HG03521 (cell line): ENCODE data around the gene BOLA2.
"Not testable (repeated sequence)": the region's sequence is repeated elsewhere in the genome, so short reads cannot be mapped to it uniquely, and the experiment has no call there.

Source experiments
- ATAC-seq: cut with Tn5 transposase; IDR thresholded peaks from one replicate; pipeline ENCODE4 v1.9.1; 2021; ENCODE audit warnings: mild to moderate bottlenecking, moderate library complexity; ENCODE audit not compliant: unreplicated experiment

The BOLA2 gene

DNA sequence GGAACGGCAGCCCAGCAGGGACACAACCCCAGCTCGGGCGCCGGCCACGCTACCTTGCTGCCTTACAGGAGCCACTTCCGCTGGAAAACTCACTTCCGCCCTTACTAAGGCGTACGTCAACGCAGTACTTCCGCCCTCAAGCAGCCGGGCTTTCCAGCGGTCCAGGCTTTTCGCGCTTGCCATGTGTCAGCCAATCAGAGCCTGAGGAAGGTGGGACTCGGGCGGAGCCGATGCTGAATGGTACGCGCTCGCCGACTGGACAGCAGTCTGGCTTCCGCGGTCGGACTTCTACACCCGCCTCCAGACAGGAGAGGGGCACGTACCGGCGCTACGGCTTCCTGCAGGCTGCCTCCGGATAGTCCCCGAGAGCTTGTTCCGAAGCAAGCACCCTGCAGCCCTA, at the start of gene BOLA2, which contains the start of gene SLX1B:
TSS of gene BOLA2 (minus strand) at position 83 of the 400 bp plus-strand sequence. CDS start 98 bp downstream, outside the sequence.
TSS of gene SLX1B (plus strand) at position 265 of the 400 bp plus-strand sequence.
- ATAC-seq: peak; percentile 83

DNA sequence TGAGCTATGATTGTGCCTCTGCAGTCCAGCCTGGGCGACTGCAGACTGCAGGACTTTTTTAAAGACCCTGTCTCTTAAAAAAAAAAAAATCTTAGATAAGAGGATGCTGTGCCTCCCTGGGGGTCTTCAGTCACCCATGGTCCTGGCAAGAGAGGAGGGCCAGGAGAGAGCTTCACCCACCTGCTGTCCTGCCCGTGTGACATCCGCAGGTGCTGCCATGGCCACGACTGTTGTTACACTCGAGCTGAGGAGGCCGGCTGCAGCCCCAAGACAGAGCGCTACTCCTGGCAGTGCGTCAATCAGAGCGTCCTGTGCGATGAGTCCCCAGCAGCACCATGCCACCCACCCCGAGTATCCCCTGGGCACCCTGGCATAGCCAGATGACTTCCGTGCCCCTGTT, 28.1 kb upstream of the BOLA2 start:
- ATAC-seq: not testable (repeated sequence)

DNA sequence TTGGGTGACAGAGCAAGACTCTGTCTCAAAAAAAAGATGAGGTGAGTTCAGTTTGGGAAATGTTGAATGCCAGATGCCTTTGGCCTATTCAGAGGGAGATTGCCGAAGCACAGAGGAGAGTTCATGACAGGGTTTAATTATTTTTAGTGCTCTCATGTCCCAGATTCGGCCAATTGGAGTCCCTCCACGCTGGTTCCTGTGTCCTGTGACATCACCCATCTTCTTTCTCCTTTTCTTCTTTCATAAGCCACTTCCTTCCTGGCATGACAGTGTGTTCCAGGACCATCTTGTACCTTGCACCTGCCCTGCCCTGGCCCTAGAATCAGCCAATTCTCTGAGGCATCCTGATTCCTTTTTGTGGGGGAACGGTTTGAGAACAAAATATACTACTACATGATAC, 17.9 kb upstream of the BOLA2 start:
- ATAC-seq: not testable (repeated sequence)

DNA sequence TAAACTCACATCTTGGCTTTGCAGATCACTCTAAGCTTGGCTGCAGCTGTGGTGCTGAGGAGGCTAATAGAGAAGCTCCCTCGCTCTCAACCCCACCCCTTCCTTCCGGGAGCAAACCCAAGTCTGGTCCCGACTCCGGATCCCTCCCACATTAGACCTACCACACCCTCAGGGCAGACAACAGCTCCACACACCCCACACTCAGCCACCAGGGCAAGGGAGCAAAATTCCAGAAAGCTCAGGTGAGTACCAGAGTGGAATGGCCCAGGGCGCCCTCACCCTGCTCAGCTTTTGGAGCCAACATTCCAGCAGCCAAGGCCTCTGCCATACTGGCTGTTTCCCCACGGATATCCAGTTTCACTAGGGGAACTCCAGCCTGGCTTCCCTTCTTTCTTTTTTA, 15.5 kb upstream of the BOLA2 start:
- ATAC-seq: not testable (repeated sequence)

DNA sequence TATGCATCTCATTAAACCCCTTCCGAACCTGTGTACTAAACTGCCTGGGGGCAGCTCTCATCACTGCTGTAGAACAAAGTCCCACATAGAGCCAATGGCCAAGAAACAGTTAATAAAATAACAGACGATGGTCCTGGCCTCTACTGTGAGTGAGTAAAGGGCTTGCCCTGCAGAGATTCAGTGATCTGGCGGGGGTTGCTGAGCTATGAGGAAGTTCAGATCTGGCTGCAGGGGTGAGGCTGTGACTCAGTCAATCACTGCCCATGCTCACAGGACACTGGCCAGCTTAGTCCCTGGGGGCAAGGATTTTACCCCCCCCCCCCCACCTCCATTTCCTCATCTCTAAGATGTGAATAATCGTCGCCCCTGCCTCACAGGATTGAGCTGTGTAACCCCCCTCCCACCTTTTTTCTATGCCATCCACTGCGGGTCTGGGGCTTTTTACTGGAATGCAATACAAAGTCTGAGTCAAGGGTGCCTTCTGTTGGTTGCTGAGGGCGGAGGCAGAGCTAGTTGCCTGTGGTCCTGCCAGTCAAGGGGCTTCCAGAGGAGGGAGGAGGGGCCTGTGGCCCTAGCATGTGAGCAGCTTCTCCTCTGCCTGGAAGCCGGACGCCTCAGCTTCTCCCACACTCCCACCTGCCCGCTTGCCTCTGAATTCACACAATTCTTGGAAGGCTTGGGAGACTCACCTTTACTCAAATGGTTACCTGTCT, 13.7 kb upstream of the BOLA2 start:
- ATAC-seq: not testable (repeated sequence)

DNA sequence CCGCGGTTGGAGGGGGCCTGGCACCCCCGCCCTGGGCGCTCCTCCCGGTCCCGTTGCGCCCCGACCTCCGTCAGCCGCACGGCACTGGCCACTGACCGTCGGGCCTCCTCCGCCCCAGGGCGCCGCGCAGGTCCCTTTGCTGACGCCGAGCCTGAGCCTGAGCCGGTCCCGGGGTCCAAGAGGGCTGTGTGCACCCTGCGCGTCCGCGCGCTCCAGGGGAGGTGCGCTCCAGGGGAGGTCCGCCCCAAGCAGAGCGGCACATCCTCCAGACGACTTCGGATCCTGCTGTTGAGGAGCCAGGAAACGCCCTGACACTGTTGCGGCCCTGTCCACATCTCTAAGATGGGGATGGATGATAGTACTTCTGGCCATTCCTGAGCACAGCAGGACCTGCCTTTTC, 12.8 kb upstream of the BOLA2 start:
- ATAC-seq: not testable (repeated sequence)

DNA sequence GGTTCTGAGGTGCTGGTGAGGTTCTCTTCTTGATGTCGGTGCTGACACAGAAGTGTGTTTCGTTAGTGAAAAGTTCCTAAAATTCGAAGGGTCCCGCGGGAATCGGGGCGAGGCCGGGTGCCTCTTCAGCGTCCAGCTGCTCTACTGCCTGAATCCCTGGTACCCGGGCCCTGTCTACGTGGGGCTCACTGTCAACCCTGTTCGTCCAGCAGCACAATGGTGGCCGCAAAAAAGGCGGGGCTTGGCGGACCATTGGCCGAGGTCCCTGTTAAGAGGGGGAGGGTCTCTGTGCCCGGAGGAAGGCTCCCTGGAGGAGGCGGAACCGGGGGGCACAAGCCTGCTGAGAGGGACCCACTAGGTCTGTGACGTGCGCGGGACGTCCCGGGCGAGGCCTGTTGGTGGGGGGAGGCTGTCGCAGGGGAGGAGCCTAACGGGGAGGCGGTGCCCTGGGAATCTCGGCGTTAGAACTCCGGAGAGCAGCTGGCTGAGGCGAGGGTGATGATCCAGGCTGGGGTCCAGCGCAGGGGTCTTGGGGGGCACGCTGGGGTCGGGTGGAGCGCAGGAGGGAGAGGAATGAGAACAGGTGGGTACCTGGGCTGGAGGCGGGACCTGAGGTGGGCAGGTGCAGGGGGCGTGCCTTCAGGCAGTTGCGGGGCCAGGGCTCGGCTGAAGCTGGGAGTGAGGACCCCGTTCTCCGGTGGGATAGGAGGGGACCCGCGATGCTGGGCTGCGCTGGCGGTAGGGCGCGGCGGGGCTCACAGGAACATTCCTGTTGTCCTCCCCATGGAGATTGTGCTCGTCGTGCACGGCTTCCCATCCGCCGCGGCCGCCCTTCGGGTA, 12.1 kb upstream of the BOLA2 start:
- not testable (repeated sequence) for ATAC-seq

DNA sequence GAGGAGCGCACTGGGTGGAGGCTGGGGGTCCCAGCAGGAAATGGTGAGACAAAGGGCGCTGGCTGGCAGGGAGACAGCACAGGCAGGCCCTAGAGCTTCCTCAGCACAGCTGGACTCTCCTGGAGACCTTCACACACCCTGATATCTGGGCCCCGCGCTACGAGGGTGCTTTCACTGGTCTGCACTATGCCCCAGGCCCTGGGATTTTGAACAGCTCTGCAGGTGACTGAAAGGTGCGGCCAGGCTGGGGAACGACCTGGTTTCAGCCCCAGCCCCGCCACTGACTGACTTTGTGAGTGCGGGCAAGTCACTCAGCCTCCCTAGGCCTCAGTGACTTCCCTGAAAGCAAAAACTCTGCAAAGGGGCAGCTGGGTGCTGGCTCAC, 6.5 kb upstream of the BOLA2 start:
- ATAC-seq: not testable (repeated sequence)

DNA sequence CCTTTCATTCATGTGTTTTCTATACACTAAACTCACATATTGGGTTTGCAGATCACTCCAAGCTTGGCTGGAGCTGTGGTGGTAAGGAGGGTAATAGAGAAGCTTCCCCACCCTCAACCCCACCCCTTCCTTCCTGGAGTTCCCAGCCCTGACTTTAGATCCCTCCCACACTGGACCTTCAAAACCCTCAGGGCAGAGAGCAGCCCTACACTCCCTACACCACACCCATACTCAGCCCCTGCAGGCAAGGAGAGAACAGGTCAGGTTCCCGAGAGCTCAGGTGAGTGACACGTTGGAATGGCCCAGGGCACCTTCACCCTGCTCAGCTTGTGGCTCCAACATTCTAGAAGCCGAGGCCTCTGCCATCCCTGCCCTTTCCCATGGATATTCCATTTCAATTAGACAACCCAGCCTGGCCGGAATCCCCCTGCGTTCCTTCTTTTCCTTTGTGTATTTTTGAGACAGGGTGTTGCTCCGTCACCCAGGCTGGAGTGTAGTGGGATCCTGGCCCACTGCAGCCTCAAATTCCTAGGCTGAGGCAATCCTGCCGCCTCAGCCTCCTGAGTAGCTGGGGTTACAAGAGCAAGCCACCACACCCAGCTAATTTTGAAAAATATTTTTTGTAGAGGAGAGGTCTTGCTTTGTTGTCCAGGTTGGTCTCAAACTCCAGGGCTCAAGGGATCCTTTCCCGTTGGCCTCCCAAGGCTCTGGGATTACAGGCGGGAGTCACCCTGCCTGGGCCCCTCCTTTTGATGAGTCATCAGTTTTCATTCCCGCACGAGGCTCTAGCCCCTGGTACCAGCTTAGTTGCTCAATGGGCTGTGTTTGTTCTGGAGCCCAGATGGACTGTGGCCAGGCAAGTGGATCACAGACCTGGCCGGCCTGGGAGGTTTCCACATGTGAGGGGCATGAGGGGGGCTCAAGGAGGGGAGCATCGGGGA, 5.8 kb upstream of the BOLA2 start, which contains the start of gene SULT1A4:
TSS of gene SULT1A4 (plus strand) at position 208 of the 941 bp plus-strand sequence. CDS start 1,473 bp downstream, outside the sequence.
- not testable (repeated sequence) for ATAC-seq

DNA sequence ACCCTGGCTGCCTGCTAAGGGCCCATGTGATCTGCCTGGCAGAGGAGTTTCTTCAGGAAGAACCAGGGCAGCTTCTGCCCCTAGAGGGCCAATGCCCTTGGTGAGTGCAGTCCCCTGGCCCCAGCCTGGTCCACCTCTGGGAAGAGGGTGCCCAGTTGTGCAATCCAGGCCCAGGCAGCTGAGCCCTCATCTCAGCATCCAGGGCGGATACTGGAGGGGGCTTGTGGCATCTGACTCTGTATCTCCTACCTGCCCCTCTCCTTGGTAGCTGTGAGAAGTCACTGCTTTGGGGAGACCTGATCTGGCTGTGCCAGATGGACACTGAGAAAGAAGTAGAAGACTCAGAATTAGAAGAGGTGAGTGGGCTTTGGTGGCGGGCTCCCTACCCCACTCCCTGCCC, 3.5 kb upstream of the BOLA2 start:
- ATAC-seq: not testable (repeated sequence)

DNA sequence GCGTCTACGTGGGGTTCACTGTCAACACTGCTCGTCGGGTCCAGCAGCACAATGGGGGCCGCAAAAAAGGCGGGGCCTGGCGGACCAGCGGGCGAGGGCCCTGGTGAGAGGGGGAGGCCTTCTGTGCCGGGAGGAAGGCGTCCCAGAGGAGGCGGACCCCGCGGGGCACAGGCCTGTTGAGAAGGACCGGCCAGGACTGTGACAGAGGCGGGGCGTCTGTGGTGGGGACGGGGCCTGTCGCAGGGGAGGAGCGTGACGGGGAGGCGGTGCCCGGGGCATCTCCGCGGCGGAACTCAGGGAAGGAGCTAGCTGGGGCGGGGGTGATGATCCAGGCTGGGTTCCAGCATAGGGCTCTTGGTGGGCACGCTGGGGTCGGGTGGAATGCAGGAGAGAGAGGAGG, 677 bp upstream of the BOLA2 start:
- peak; percentile 42 for ATAC-seq

DNA sequence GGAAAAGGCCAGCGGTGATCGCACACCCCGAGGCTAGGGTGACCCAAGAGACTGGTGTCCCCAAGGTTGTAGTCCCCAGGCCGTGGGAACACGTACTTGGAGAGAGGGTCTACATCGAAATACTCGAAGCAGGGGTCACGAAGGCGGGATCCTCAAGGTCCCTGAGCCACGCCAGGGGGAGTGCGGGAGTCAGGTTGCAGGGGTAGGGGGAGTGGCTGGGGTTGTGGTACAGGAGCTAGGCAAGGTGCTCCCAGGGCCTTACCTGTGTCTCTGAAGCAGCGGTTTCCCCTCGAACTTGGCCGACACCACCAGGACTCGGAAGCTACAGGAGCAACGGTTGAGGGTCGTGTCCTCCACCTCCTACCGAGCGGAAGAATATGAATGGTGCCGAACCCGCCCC, 397 bp downstream of the BOLA2 start:
- ATAC-seq: peak; percentile 12

DNA sequence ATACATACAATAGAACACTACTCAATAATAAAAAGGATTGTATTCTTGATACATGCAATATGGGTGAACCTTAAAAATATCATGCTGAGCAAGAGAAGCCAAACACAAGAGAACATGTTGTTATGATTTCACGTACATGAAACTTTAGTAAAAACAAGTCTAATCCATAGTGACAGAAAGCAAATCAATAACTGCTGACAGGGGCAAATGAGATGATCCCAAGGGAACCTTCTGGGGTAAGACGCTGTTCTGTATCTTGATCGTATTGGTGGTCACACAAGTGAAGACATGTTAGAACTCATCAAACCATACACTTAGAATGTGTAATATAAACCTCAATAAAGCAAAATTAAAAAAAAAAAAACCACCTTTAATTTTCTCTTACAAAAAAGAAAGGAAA, 28.8 kb downstream of the BOLA2 start:
- not testable (repeated sequence) for ATAC-seq

DNA sequence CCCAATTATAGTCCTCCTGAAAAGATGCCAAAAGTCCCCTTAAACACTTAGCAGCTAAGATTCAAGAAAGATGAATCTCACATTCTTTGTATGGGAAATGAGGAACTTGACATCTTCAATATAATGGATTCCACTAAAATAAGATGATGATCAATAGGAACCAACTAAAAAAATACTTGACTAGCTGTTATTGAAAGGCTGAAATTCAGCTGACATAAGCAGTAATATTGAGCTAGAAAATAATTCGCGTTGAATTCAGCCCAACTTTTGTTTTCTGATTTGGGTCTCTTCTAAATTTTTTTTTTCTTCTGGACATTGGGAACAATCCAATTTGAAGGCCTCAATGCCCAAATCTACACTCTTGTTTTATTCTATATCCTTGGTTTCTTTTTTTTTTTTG, 30.6 kb downstream of the BOLA2 start:
- not testable (repeated sequence) for ATAC-seq

DNA sequence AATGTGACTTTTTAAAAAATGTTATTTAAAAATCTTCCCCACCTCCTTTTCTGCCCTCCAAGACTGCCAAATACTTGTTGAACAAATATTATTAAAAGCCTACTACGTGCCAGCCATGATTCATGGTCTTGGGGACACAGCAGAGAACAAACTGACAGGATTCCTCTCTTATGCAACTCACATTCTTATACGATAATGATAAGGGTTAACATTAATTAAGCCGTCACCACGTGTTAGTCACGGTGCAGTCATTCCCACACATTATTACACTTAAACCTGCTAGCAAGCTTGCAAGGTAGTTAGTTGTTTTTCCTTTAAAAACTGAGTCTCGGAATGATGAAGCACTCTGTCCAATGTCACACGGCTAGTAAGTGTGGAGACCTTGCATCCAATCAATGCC, 48.9 kb downstream of the BOLA2 start:
- ATAC-seq: not testable (repeated sequence)
